Activated T-helper 1 cell treated with anti-CD3 and anti-CD28 coated beads, Interleukin-12 subunit alpha, Interleukin-12 subunit beta, Interleukin-2, Interleukin-4 antibody, amounts not matched to agents 30 ng/mL and 10 ng/mL and 1 ng/mL, durations not matched to agents 14 hours and 24 hours and 36 hours (primary cell): ENCODE measurements around the gene RENBP. TPM values are rescaled to one million over a fixed set of nuclear protein-coding genes. Genes with fewer than 3 reads are reported as not detected.

Experiments
- DNase-seq: peaks from one replicate; pipeline ENCODE4 v3.0.0; 2021; ENCODE audit warnings: low spot score
- H3K27ac Mint-ChIP-seq: one replicate; pipeline ENCODE4 v1.8.0; 2021; ENCODE audit warnings: mild to moderate bottlenecking, mixed read lengths
- H3K27me3 Mint-ChIP-seq: one replicate; pipeline ENCODE4 v1.8.0; 2022; ENCODE audit warnings: mild to moderate bottlenecking, moderate library complexity, mixed read lengths; ENCODE audit not compliant: insufficient read depth
- H3K36me3 Mint-ChIP-seq: one replicate; pipeline ENCODE4 v1.8.0; 2021; ENCODE audit warnings: low read depth, mixed read lengths
- H3K4me1 Mint-ChIP-seq: one replicate; pipeline ENCODE4 v1.8.0; 2021; ENCODE audit warnings: low read depth, mixed read lengths
- H3K4me3 Mint-ChIP-seq: one replicate; pipeline ENCODE4 v1.8.0; 2021; ENCODE audit warnings: mild to moderate bottlenecking, moderate library complexity, mixed read lengths
- H3K9me3 Mint-ChIP-seq: one replicate; pipeline ENCODE4 v1.8.0; 2021; ENCODE audit warnings: mixed read lengths
- intact Hi-C: fragments of 100-400 bp; cut with micrococcal nuclease; formaldehyde crosslinking; loops from one replicate; pipeline ENCODE4 v1.15.1; 2024
- total RNA-seq: library from RNA; stranded (reverse); gene quantifications from 2 replicates; pipeline ENCODE4 v1.2.3, GENCODE V29; 2022

RENBP gene
- total RNA-seq, 1 donor from 2014 or later: 14.0 TPM

DNA sequence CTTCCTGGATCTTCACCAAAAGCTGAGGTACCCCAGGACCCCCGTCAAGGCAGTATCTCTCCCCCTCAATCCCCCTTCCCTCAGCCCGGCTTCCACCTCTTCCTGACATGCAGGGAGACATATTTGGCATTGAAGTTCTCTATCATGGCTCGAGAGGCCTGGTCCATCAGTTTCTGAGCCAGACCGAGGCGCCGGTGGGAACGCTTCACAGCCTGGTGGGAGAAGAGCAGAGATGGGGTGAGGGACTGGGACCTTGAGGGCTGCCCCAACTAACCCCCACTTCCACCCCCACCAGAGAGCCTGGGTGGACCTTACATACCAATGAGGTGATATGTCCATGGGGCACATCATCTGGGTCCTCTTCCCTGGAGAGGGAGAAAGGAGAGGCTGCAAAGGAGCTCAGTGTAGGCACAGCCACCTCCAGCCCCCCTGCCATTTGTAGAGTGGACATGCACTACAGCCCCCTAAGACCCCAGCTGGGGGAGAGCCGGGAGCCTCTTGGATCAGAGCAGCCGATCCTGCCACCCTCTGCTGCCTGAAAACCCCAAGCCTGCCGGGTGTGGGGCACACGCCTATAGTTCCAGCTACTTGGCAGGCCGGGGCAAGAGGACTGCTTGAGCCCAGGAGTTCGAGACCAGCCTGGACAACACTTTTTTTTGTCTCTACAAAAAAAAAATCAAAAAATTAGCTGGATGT, 12.1 kb downstream of the RENBP start:
- peaks cover 7% of the 10 kb centered on the region for H3K36me3 Mint-ChIP-seq
- peaks cover 15% of the 10 kb centered on the region for H3K4me1 Mint-ChIP-seq
- no peaks in the 10 kb centered on the region for H3K9me3 Mint-ChIP-seq
- H3K27ac Mint-ChIP-seq: no peak overlapping the region
- H3K27me3 Mint-ChIP-seq: no peaks in the 10 kb centered on the region
- peak overlapping the region; percentile 88 for H3K4me3 Mint-ChIP-seq
- intact Hi-C loops: no loop called here
- no peak for DNase-seq

- intact Hi-C loops: no loop called here
- Mint-ChIP-seq H3K4me3 (no peak overlapping the region), H3K4me1 (peaks cover 15% of the 10 kb centered on the region), H3K36me3 (peaks cover 7% of the 10 kb centered on the region), H3K27ac (no peak overlapping the region), H3K9me3 (no peaks in the 10 kb centered on the region), H3K27me3 (no peaks in the 10 kb centered on the region)
- no peak for DNase-seq
Observed at GRCh38 chrX:153931748-153932147, 12.7 kb downstream of the RENBP start.

DNA sequence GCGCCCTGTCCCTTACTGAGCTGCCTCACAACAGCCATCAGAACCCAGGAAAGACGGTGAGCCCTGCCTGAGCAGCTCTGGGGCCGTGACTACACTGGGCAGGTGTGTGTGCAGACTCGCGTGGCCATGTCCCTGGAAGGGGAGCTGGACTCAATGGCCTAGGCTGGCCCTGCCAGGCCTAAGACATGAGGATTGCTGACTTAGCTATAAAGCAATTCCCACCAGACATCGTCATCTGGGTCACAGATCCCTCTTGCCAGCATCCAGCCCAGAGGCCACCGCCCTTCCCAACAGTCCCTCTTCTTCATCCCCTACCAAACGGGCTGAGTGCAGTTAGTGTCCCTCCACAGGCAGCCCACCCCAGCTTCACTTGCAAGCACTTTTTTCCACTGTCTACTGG, 13.3 kb downstream of the RENBP start:
- DNase-seq: no peak
- no peak overlapping the region for H3K27ac Mint-ChIP-seq
- H3K36me3 Mint-ChIP-seq: peaks cover 7% of the 10 kb centered on the region
- H3K9me3 Mint-ChIP-seq: no peaks in the 10 kb centered on the region
- peaks cover 15% of the 10 kb centered on the region for H3K4me1 Mint-ChIP-seq
- peak overlapping the region; percentile 19 for H3K4me3 Mint-ChIP-seq
- intact Hi-C loops: no loop called here
- no peaks in the 10 kb centered on the region for H3K27me3 Mint-ChIP-seq

GRCh38 chrX:153930011-153930910, 14.2 kb downstream of the RENBP start:
- Mint-ChIP-seq H3K9me3 (no peaks in the 10 kb centered on the region), H3K4me3 (no peak overlapping the region), H3K27ac (peak overlapping the region; percentile 23), H3K4me1 (peaks cover 20% of the 10 kb centered on the region), H3K27me3 (no peaks in the 10 kb centered on the region), H3K36me3 (peaks cover 7% of the 10 kb centered on the region)
- no peak for DNase-seq
- intact Hi-C loops: no loop called here

GRCh38 chrX:153929576-153929975, 14.9 kb downstream of the RENBP start:
- peaks cover 7% of the 10 kb centered on the region for H3K36me3 Mint-ChIP-seq
- no peaks in the 10 kb centered on the region for H3K27me3 Mint-ChIP-seq
- H3K27ac Mint-ChIP-seq: peak overlapping the region; percentile 37
- no peaks in the 10 kb centered on the region for H3K9me3 Mint-ChIP-seq
- intact Hi-C loops: loop anchor here (2.0 to 10.0 kb wide), 4 partner anchors 167 to 548 kb away; partner anchors contain the start of genes LAGE3, PLXNB3 and RPL10
- DNase-seq: no peak
- no peak overlapping the region for H3K4me3 Mint-ChIP-seq
- peaks cover 24% of the 10 kb centered on the region for H3K4me1 Mint-ChIP-seq

GRCh38 chrX:153928846-153929245, 15.6 kb downstream of the RENBP start:
- Mint-ChIP-seq H3K36me3 (peaks cover 9% of the 10 kb centered on the region), H3K9me3 (no peaks in the 10 kb centered on the region), H3K4me3 (peak overlapping the region; percentile 87), H3K4me1 (peaks cover 27% of the 10 kb centered on the region), H3K27ac (peak overlapping the region; percentile 37), H3K27me3 (no peaks in the 10 kb centered on the region)
- intact Hi-C loops: loop anchor here (1.0 to 10.0 kb wide), 7 partner anchors 42 to 548 kb away; partner anchors contain the start of genes CCNQ, HCFC1, IDH3G and LAGE3
- no peak for DNase-seq

DNA sequence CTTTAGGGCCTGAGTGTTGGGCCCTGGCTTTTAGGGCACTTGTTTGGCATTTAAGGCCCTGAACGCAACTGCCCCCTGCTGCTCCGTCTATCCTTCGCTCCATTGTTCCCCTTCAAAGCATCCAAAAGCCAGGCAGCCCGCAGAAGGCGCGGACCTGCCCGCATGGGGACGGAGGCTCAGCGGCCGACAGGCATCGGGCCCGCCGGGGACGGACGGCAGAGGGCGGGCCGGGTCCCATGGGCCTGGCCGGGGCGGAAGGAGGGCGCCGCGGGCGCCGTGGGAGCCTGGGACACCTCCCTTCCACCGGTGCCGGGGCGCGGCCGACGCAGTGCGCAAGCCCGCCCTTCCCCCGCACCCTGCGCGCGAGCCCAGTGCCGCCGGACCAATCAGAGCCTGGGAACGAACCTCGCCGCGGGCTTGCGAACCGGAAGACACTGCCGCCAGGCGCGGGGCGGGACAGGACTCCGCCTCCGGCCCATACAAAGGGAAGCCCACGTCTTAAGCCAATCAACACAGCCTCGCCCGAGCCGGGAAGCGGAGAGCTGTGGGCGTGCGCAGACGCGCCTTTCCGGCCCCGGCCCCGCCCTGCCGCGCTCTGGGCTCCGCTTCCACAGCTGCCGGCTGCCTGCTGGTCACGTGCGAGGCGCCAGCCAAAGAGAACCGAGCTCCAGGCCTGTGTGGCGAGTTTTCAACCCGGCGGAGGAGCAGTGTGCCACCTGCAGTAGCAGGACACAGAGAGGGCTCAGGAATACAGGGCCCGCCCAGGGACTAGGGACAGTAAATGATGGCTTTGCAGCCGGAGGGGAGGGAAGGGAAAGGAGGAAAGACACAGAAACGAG, 16.3 kb downstream of the RENBP start:
- Mint-ChIP-seq H3K4me3 (peak overlapping the region; percentile 91), H3K36me3 (peaks cover 9% of the 10 kb centered on the region), H3K4me1 (peaks cover 24% of the 10 kb centered on the region), H3K27me3 (no peaks in the 10 kb centered on the region), H3K9me3 (no peaks in the 10 kb centered on the region), H3K27ac (peak overlapping the region; percentile 97)
- intact Hi-C loops: loop anchor here (1.0 to 10.0 kb wide), 8 partner anchors 43 to 549 kb away; partner anchors contain the start of genes ABCD1, BCAP31, CCNQ and HCFC1
- peak; percentile 91 for DNase-seq

- intact Hi-C loops: loop anchor here (2.0 to 10.0 kb wide), 4 partner anchors 165 to 550 kb away; partner anchors contain the start of genes ABCD1, BCAP31, LAGE3 and PLXNB3
- H3K27me3 Mint-ChIP-seq: no peaks in the 10 kb centered on the region
- H3K36me3 Mint-ChIP-seq: peaks cover 9% of the 10 kb centered on the region
- peak overlapping the region; percentile 97 for H3K27ac Mint-ChIP-seq
- no peaks in the 10 kb centered on the region for H3K9me3 Mint-ChIP-seq
- peaks cover 27% of the 10 kb centered on the region for H3K4me1 Mint-ChIP-seq
- peak overlapping the region; percentile 91 for H3K4me3 Mint-ChIP-seq
- no peak for DNase-seq
Observed at GRCh38 chrX:153927672-153927921, 16.8 kb downstream of the RENBP start.

DNA sequence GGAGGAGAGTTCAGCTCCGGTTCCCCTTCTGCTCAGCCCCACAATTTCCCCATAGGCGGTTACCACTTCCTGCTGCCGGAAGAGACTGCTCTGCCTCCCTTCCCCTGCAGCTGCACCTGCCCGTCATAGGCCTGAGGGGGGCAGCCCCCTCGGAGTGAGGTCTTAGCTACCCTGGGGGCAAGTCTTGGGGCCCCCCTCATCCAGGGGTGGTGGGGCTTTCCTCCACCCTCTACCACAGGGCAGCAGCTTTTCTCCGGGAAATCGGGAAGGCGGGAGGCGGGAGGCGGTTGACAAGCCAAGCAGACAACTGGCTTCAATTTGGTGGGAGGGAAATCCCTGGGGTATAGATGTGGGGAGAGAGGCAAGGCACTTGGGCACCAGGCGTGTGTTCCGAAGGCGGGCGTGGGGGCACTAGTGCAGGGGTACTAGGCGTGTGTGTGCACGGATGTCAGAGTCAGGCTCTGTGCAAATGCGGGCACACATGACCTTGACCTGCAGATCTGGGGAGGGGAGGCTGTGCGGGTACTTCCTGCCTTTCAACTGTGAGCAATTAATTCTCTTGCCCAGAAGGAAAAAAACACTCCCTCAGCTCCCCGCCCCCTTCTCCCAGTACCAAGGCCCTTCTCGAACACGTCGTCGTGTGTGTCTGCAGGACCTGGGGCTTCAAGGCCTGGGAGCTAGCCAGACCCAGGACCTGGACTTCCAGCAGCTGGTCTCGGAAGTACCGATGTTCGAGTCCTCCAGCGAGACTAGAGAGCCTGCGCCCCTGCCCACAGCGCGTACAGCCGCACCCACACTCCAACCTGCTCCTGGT, 17.4 kb downstream of the RENBP start:
- Mint-ChIP-seq H3K4me3 (peak overlapping the region; percentile 91), H3K36me3 (peaks cover 10% of the 10 kb centered on the region), H3K27ac (peak overlapping the region; percentile 97), H3K4me1 (peaks cover 33% of the 10 kb centered on the region), H3K27me3 (no peaks in the 10 kb centered on the region), H3K9me3 (no peaks in the 10 kb centered on the region)
- intact Hi-C loops: loop anchor here (1.0 to 10.0 kb wide), 8 partner anchors 8 to 550 kb away; partner anchors contain the start of genes ABCD1, BCAP31, IRAK1 and LAGE3
- DNase-seq: peak; percentile 71

DNA sequence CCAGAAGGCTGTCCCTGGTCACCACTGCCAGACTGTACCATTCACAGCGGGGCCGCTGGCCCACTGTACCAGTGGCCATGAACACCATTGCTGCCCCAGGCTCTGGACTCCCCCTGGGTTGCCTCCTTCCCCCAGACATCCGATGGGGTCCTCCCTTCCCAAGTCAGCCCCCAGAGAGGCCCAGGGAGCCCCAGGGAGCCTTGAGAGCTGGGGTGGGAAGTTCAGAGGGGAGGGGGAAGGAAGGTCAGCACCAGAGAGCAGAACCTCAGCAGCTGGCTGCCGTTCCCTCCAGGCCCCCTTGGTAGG, 17.9 kb downstream of the RENBP start:
- intact Hi-C loops: loop anchor here (1.0 to 10.0 kb wide), 8 partner anchors 9 to 551 kb away; partner anchors contain the start of genes ABCD1, BCAP31, IRAK1 and LAGE3
- no peaks in the 10 kb centered on the region for H3K27me3 Mint-ChIP-seq
- DNase-seq: no peak
- no peaks in the 10 kb centered on the region for H3K9me3 Mint-ChIP-seq
- peaks cover 31% of the 10 kb centered on the region for H3K4me1 Mint-ChIP-seq
- peak overlapping the region; percentile 91 for H3K4me3 Mint-ChIP-seq
- H3K36me3 Mint-ChIP-seq: peaks cover 8% of the 10 kb centered on the region
- peak overlapping the region; percentile 97 for H3K27ac Mint-ChIP-seq

DNA sequence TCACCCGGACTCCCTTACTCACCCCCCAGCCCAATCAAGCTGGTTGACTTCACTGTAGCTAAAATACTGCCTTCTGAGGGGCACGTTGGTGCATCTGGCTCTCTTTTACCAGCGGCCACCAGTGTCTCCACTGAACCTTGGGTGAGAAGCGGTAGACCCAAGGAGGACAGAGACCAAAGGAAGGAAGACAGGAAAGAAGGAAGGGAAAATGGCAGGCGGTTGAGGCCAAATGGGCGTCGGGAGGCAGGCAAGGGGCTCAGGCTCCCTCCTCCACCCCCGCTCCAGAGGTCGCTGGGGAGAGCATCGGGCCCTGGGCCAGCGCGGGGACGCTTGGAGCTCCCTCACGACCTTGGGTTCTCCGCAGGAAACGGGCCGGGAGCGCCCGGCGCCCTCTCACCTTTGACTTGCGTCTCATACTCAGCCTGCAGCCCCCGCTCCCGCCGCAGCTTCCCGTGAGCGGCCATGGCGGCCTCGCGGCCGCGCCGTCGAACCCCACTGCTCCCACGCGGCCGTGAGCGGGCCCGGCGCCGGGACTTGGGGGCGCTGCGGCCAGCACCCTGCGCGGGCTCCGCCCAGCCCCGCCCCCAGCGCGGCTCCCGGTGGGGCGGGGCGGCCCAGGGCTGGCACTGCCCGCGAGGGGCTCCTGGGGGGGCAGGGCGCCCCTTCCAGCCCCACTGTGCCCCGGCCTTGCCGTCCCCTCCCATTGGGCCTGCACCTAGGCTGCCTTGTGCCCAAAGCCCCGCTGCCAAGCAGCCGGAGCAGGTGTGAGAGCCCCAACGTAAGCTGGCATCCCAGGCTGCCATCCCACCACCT, 18.5 kb downstream of the RENBP start, which contains the start of gene ARHGAP4:
Gene ARHGAP4, minus strand, starts transcription at position 526 of the 813 bp plus-strand sequence. Its CDS starts 62 bp downstream, at position 464.
- Mint-ChIP-seq H3K36me3 (peaks cover 6% of the 10 kb centered on the region), H3K4me3 (peak within 1 kb of the TSS; percentile 96), H3K27ac (peak within 1 kb of the TSS; percentile 97), H3K9me3 (no peaks in the 10 kb centered on the region), H3K27me3 (no peaks in the 10 kb centered on the region), H3K4me1 (peaks cover 30% of the 10 kb centered on the region)
- intact Hi-C loops: loop anchor here (1.0 to 10.0 kb wide), 9 partner anchors 9 to 551 kb away; partner anchors contain the start of genes ABCD1, BCAP31, IRAK1 and LAGE3
- DNase-seq: peak; percentile 40
